SK-N-SH (cell line): ENCODE data around the gene FRAS1. TPM values are rescaled to one million over a fixed set of nuclear protein-coding genes. Genes with fewer than 3 reads are reported as not detected.

Experiments used
- CTCF ChIA-PET: fragments of 300-600, 350-600 bp; formaldehyde crosslinking; extraction: SDS; loops from one replicate; lab custom pipeline; 2021; lab: Yijun Ruan, JAX
- POLR2A ChIA-PET: fragments of 350-600 bp; sonication (Branson Sonifier 250); formaldehyde crosslinking; extraction: SDS; loops from one replicate; lab custom pipeline; 2020; ENCODE audit warnings: antibody characterized with exemption, inconsistent platforms; lab: Yijun Ruan, JAX
- DNase-seq: peaks from one replicate; pipeline ENCODE4 v3.0.0; 2012
- H2AFZ ChIP-seq: fragments of 200-600 bp; sonication (generic); 2 replicates; pipeline ENCODE4 v1.8.1; 2016; ENCODE audit warnings: antibody characterized with exemption, mild to moderate bottlenecking, low read depth
- H3F3A ChIP-seq: fragments of 200-600 bp; sonication (generic); replicated peaks from 2 replicates; pipeline ENCODE3; 2016; ENCODE audit warnings: antibody characterized with exemption, mild to moderate bottlenecking; ENCODE audit not compliant: insufficient read depth
- H3K27ac ChIP-seq, 2 experiments: fragments of 200-500 bp in 1 of 2; fragments of 200-600 bp in 1 of 2; sonication (Bioruptor generic) in 1 of 2; sonication (generic), shearing (Covaris generic) in 1 of 2; 2 replicates each; pipeline versions ENCODE4 v1.5.1 to v1.6.1; 2014 to 2016; ENCODE audit warnings: low read depth in 2 of 2, inconsistent platforms in 1 of 2, low read length in 1 of 2, mild to moderate bottlenecking in 1 of 2, mixed read lengths in 1 of 2
- H3K27me3 ChIP-seq: fragments of 200-600 bp; sonication (generic), shearing (Covaris generic); 2 replicates; pipeline ENCODE4 v1.6.1; 2016; ENCODE audit warnings: mixed run types; ENCODE audit not compliant: insufficient read depth
- H3K36me3 ChIP-seq, 2 experiments: fragments of 200-500 bp in 1 of 2; fragments of 200-600 bp in 1 of 2; sonication (Bioruptor generic) in 1 of 2; sonication (generic) in 1 of 2; replicated peaks in 1 of 2; 2 replicates each; pipeline versions ENCODE3 to v1.5.1; 2014 to 2016; ENCODE audit warnings: low read length in 1 of 2, mild to moderate bottlenecking in 1 of 2; ENCODE audit not compliant: insufficient read depth in 2 of 2, control insufficient read depth in 1 of 2
- H3K4me1 ChIP-seq, 2 experiments: fragments of 200-500 bp in 1 of 2; fragments of 200-600 bp in 1 of 2; sonication (Bioruptor generic) in 1 of 2; sonication (generic), shearing (Covaris generic) in 1 of 2; 2 replicates each; pipeline versions ENCODE4 v1.5.1 to v1.6.1; 2014 to 2016; ENCODE audit warnings: low read depth in 1 of 2, low read length in 1 of 2, mixed run types in 1 of 2; ENCODE audit not compliant: insufficient read depth in 2 of 2, control insufficient read depth in 1 of 2
- H3K4me2 ChIP-seq: fragments of 200-600 bp; sonication (generic), shearing (Covaris generic); 2 replicates; pipeline ENCODE4 v1.6.1; 2017; ENCODE audit warnings: mixed run types
- H3K4me3 ChIP-seq, 2 experiments: fragments of 200-500 bp in 1 of 2; fragments of 200-600 bp in 1 of 2; sonication (Bioruptor generic) in 1 of 2; sonication (generic), shearing (Covaris generic) in 1 of 2; 2 replicates each; pipeline versions ENCODE4 v1.5.1 to v1.8.1; 2014 to 2016; ENCODE audit warnings: low read depth in 2 of 2, inconsistent platforms in 1 of 2, low read length in 1 of 2, mild to moderate bottlenecking in 1 of 2, mixed read lengths in 1 of 2, moderate library complexity in 1 of 2
- H3K79me2 ChIP-seq: fragments of 200-600 bp; sonication (generic); 2 replicates; pipeline ENCODE4 v1.8.1; 2017; ENCODE audit warnings: mild to moderate bottlenecking; ENCODE audit not compliant: insufficient read depth
- H3K9ac ChIP-seq: fragments of 200-600 bp; sonication (generic); 2 replicates; pipeline ENCODE4 v1.6.1; 2017; ENCODE audit warnings: mixed run types
- H3K9me2 ChIP-seq: fragments of 200-600 bp; sonication (generic); 2 replicates; pipeline ENCODE4 v1.6.1; 2017; ENCODE audit warnings: mixed run types
- H3K9me3 ChIP-seq: fragments of 200-600 bp; sonication (generic); 2 replicates; pipeline ENCODE4 v1.6.1; 2017; ENCODE audit warnings: mixed run types, mild to moderate bottlenecking, moderate library complexity
- H4K20me1 ChIP-seq: fragments of 200-600 bp; sonication (generic); 2 replicates; pipeline ENCODE4 v1.6.1; 2017; ENCODE audit warnings: mild to moderate bottlenecking, mixed run types; ENCODE audit not compliant: insufficient read depth
- CHD2 ChIP-seq: fragments of 150-350 bp; IDR thresholded peaks from 2 replicates; pipeline ENCODE4 v1.6.1; 2018; ENCODE audit warnings: low read length; ENCODE audit not compliant: partially characterized antibody
- EP300 ChIP-seq, 2 experiments: IDR thresholded peaks; 2 replicates each; pipeline versions ENCODE4 v1.4.0 to v1.6.1; 2012; ENCODE audit warnings: borderline replicate concordance in 1 of 2, low read depth in 1 of 2, low read length in 1 of 2
- EZH2phosphoT487 ChIP-seq: fragments of 200-600 bp; sonication (generic); IDR thresholded peaks from 2 replicates; pipeline ENCODE4 v1.6.1; 2017; ENCODE audit warnings: low read depth, mixed run types, mild to moderate bottlenecking, antibody characterized with exemption, moderate library complexity, borderline replicate concordance
- FOSL2 ChIP-seq: IDR thresholded peaks from 2 replicates; pipeline ENCODE4 v1.4.0; 2012; ENCODE audit warnings: low read depth, mild to moderate bottlenecking, moderate library complexity, borderline replicate concordance
- FOXJ3 ChIP-seq: sonication (generic); formaldehyde crosslinking; IDR thresholded peaks from 2 replicates; pipeline ENCODE4 v1.5.1; 2020; ENCODE audit warnings: mild to moderate bottlenecking, missing genetic modification reagents
- MEF2A ChIP-seq: IDR thresholded peaks from 2 replicates; pipeline ENCODE4 v1.4.0; 2012; ENCODE audit warnings: low read depth, borderline replicate concordance
- MXI1 ChIP-seq: IDR thresholded peaks from 2 replicates; pipeline ENCODE4 v1.6.1; 2012; ENCODE audit warnings: mild to moderate bottlenecking, low read depth, low read length, improper control_type of control experiment
- NFIC ChIP-seq: IDR thresholded peaks from 2 replicates; pipeline ENCODE4 v1.4.0; 2012; ENCODE audit warnings: borderline replicate concordance
- POLR2AphosphoS5 ChIP-seq: IDR thresholded peaks from 2 replicates; pipeline ENCODE4 v1.6.1; 2012; ENCODE audit warnings: low read depth, low read length
- RCOR1 ChIP-seq: fragments of 150-350 bp; IDR thresholded peaks from 2 replicates; pipeline ENCODE4 v1.6.1; 2017; ENCODE audit warnings: antibody characterized with exemption, low read length
- RXRA ChIP-seq: IDR thresholded peaks from 2 replicates; pipeline ENCODE4 v1.4.0; 2012; ENCODE audit warnings: low read depth, mild to moderate bottlenecking, borderline replicate concordance
- TCF12 ChIP-seq: IDR thresholded peaks from 2 replicates; pipeline ENCODE4 v1.4.0; 2012
- TEAD4 ChIP-seq: IDR thresholded peaks from 2 replicates; pipeline ENCODE4 v1.4.0; 2012; ENCODE audit warnings: mild to moderate bottlenecking, borderline replicate concordance; ENCODE audit not compliant: insufficient read depth
- USF1 ChIP-seq: IDR thresholded peaks from 2 replicates; pipeline ENCODE4 v1.4.0; 2012; ENCODE audit warnings: low read depth, borderline replicate concordance
- YY1 ChIP-seq: IDR thresholded peaks from 2 replicates; pipeline ENCODE4 v1.4.0; 2012; ENCODE audit warnings: low read depth, mild to moderate bottlenecking
- WGBS: methylation state at CpG from one replicate; pipeline ENCODE4 v1.1.6; 2017; ENCODE audit warnings: low lambda C conversion rate; 5-methylcytosine and 5-hydroxymethylcytosine counted together
- polyA plus RNA-seq, 3 experiments: library from polyadenylated mRNA; depleted of rRNA; stranded (reverse); fragments of >200 nt; gene quantifications; 2 replicates each; pipeline ENCODE4 v1.2.3, GENCODE V29; 2012
- TF ChIP-seq, protein P1 (sequence below): fragments of 200-600 bp; sonication (generic); IDR thresholded peaks from 2 replicates; pipeline ENCODE4 v1.6.1; 2017; ENCODE audit warnings: antibody characterized with exemption, mild to moderate bottlenecking, moderate library complexity
- TF ChIP-seq, protein P2 (sequence below): IDR thresholded peaks from 2 replicates; pipeline ENCODE4 v1.4.0; 2012; ENCODE audit warnings: low read depth
- TF ChIP-seq, protein P3 (sequence below): IDR thresholded peaks from 2 replicates; pipeline ENCODE4 v1.4.0; 2012; ENCODE audit warnings: low read depth, borderline replicate concordance

The FRAS1 gene
- polyA plus RNA-seq, 1 of the 3 experiments (the other 2 are of a cell fraction), result 8.3 TPM

DNA sequence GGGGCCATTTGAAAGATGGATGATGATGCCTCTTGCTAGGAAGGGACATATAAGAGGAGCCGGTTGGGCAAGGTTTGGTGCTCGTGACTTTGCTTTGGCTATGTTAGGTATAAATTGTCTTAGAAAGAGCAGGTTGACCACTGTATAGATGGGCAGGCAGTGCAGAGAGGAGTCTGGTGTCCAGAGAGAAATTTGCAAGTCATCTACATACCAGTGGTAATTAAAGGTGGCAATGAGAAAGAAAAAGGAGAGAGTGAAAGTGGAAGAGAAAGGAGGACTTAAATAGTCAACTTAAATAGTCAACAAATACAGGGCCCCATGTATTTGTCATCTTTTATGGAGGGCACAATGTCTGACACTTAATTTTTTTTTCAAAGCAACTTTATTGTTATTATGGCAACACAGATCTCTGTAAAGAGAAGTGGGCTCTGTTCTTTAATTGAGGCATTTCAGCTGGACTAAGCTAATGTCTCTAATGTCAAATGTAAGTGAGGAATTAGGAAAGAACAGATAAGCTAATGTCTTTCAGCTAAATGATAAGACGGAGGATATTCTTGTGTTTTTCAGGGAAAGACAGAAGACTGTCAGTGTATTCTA lies 419.1 kb downstream of the FRAS1 start (continued):
- TF ChIP-seq, protein P1, sequence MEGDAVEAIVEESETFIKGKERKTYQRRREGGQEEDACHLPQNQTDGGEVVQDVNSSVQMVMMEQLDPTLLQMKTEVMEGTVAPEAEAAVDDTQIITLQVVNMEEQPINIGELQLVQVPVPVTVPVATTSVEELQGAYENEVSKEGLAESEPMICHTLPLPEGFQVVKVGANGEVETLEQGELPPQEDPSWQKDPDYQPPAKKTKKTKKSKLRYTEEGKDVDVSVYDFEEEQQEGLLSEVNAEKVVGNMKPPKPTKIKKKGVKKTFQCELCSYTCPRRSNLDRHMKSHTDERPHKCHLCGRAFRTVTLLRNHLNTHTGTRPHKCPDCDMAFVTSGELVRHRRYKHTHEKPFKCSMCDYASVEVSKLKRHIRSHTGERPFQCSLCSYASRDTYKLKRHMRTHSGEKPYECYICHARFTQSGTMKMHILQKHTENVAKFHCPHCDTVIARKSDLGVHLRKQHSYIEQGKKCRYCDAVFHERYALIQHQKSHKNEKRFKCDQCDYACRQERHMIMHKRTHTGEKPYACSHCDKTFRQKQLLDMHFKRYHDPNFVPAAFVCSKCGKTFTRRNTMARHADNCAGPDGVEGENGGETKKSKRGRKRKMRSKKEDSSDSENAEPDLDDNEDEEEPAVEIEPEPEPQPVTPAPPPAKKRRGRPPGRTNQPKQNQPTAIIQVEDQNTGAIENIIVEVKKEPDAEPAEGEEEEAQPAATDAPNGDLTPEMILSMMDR, result no peak
- TF ChIP-seq CHD2 (no peak), RXRA (no peak), YY1 (no peak), TEAD4 (no peak), EZH2phosphoT487 (no peak)
- TF ChIP-seq, protein P2, sequence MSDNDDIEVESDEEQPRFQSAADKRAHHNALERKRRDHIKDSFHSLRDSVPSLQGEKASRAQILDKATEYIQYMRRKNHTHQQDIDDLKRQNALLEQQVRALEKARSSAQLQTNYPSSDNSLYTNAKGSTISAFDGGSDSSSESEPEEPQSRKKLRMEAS, result no peak

DNA sequence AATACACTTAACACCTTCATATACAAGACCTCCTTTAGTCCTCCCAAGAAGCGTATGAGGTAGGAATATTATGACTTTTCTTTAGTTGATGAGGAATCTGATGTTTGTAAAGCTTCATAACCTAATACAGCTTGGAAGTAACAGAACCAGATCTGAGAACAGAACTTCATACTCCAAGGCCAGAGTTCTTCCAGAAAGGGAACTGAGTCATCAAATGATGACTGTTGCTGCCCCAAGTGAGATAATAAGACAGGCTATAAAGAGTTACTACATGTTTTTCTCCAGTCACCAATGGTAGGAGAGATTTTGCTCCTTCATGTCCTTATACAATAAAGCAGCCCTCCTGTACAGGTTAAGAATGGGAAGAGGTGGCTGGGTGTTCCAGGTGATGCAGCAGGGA lies 420.2 kb downstream of the FRAS1 start:
- H3K27me3 ChIP-seq, result no peaks in the 10 kb centered on the region
- no peaks in the 10 kb centered on the region for H3K9me3 ChIP-seq
- WGBS, result 0% methylated on average over 1 of the region's 1 CpG
- POLR2A ChIA-PET, result no interaction called here
- H4K20me1 ChIP-seq, result no peaks in the 10 kb centered on the region
- CTCF ChIA-PET, result no interaction called here
- H3K4me2 ChIP-seq, result no peak overlapping the region
- H3K4me3 ChIP-seq, result no peak overlapping the region
- no peaks in the 10 kb centered on the region for H3K79me2 ChIP-seq
- H3K36me3 ChIP-seq, result peaks cover 0 to 52% of the 10 kb centered on the region in 2 experiments
- H3K4me1 ChIP-seq, result peaks cover 0 to 13% of the 10 kb centered on the region in 2 experiments; a peak in 2 of 4 replicates
- peaks cover 20% of the 10 kb centered on the region for H3F3A ChIP-seq
- DNase-seq, result no peak
- no peak overlapping the region for H3K27ac ChIP-seq
- H3K9me2 ChIP-seq, result no peaks in the 10 kb centered on the region
- TF ChIP-seq FOSL2, result peak; percentile 42; the same call in 1 of the 2 replicates
- TF ChIP-seq, protein P3, sequence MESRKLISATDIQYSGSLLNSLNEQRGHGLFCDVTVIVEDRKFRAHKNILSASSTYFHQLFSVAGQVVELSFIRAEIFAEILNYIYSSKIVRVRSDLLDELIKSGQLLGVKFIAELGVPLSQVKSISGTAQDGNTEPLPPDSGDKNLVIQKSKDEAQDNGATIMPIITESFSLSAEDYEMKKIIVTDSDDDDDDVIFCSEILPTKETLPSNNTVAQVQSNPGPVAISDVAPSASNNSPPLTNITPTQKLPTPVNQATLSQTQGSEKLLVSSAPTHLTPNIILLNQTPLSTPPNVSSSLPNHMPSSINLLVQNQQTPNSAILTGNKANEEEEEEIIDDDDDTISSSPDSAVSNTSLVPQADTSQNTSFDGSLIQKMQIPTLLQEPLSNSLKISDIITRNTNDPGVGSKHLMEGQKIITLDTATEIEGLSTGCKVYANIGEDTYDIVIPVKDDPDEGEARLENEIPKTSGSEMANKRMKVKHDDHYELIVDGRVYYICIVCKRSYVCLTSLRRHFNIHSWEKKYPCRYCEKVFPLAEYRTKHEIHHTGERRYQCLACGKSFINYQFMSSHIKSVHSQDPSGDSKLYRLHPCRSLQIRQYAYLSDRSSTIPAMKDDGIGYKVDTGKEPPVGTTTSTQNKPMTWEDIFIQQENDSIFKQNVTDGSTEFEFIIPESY, result no peak
- H2AFZ ChIP-seq, result peak overlapping the region; percentile 53; the same call in 1 of the 2 replicates
- H3K9ac ChIP-seq, result no peak overlapping the region

DNA sequence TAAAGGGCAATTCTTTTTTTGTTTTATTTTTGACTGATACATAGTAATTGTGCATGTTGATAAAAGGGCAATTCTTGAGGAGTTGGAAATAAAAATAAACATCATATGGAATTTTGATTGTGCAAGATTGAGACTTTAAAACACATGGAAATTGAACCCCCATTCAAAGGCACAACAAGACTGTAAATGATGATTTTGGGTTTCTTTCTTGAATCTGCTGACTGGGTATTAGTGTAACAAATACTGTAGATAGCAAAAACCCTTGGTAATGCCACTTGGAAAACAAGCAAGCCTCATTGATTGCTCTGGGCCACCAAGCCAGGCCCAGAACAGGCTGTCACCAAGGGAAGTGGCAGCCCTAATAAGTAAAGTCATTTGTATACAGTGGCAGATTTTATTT lies 421.4 kb downstream of the FRAS1 start:
- Histone ChIP-seq H3K9me2 (no peaks in the 10 kb centered on the region), H3K27me3 (no peaks in the 10 kb centered on the region), H3K27ac (no peak overlapping the region), H3K79me2 (no peaks in the 10 kb centered on the region), H3K4me3 (no peak overlapping the region), H4K20me1 (no peaks in the 10 kb centered on the region), H3K4me2 (no peak overlapping the region), H3K9ac (no peak overlapping the region), H3K4me1 (peaks cover 0 to 13% of the 10 kb centered on the region in 2 experiments; a peak in 2 of 4 replicates), H3K9me3 (no peaks in the 10 kb centered on the region), H3K36me3 (peaks cover 0 to 46% of the 10 kb centered on the region in 2 experiments), H2AFZ (no peak overlapping the region), H3F3A (peaks cover 20% of the 10 kb centered on the region)
- POLR2A ChIA-PET, result no interaction called here
- no peak for DNase-seq
- CTCF ChIA-PET, result no interaction called here
- no peak for TF ChIP-seq FOXJ3
- TF ChIP-seq MXI1, result no peak
- no peak for TF ChIP-seq EP300 (IDR thresholded peaks at IDR 0.05; ENCODE audit: borderline replicate concordance in 1 of 2, low read depth in 1 of 2, low read length in 1 of 2)
- TF ChIP-seq NFIC, result no peak
- no peak for TF ChIP-seq USF1
- TF ChIP-seq RCOR1, result no peak
- TF ChIP-seq, protein P1, result no peak
- TF ChIP-seq MEF2A, result no peak
- no peak for TF ChIP-seq TCF12
- no peak for TF ChIP-seq FOSL2
- TF ChIP-seq POLR2AphosphoS5, result no peak
